D721Med (cell line): ENCODE measurements around the gene TSPAN9.

ENCODE experiments used
- DNase-seq: peaks from one replicate; pipeline ENCODE4 v3.0.0; 2011; ENCODE audit warnings: low spot score; ENCODE audit not compliant: insufficient read length
- FAIRE-seq: peaks from 2 replicates; lab custom pipeline; 2011; peaks lifted over from hg19 to GRCh38; lab: Jason Lieb, UNC
- CTCF ChIP-seq: IDR thresholded peaks from 2 replicates; pipeline ENCODE4 v1.5.1; 2012; ENCODE audit warnings: mild to moderate bottlenecking, control low read depth; ENCODE audit not compliant: insufficient read depth; ENCODE audit errors: missing control alignments

The TSPAN9 gene

GRCh38 chr12:3246253-3246652 lies 169.1 kb downstream of the TSPAN9 start:
- DNase-seq (no peak), FAIRE-seq (no peak)
- no peak for TF ChIP-seq CTCF

- no peak for DNase-seq
- no peak for FAIRE-seq
- no peak for TF ChIP-seq CTCF
Observed at GRCh38 chr12:3247077-3247476, 169.9 kb downstream of the TSPAN9 start.

- DNase-seq = peak; percentile 85
- TF ChIP-seq CTCF = no peak
- peak; percentile 95 for FAIRE-seq
Observed at GRCh38 chr12:3247629-3248161, 170.5 kb downstream of the TSPAN9 start.

- FAIRE-seq = no peak
- TF ChIP-seq CTCF = no peak
- no peak for DNase-seq
Observed at GRCh38 chr12:3249081-3249800, 172.1 kb downstream of the TSPAN9 start.

GRCh38 chr12:3250034-3250433 lies 172.9 kb downstream of the TSPAN9 start:
- FAIRE-seq = no peak
- TF ChIP-seq CTCF = no peak
- DNase-seq = no peak

GRCh38 chr12:3250576-3250975 lies 173.4 kb downstream of the TSPAN9 start:
- TF ChIP-seq CTCF = no peak
- no peak for FAIRE-seq
- no peak for DNase-seq

- FAIRE-seq = no peak
- DNase-seq = no peak
- TF ChIP-seq CTCF = no peak
Observed at GRCh38 chr12:3251067-3251466, 173.9 kb downstream of the TSPAN9 start.
